ENCODE data around the gene KLHL6. TPM values are rescaled to one million over a fixed set of nuclear protein-coding genes. Genes with fewer than 3 reads are reported as not detected.

Gene KLHL6
- total RNA-seq, 1 donor from 2014 or later = under 0.01 TPM

- no peak for DNase-seq (ENCODE audit: low read depth)
Measured at GRCh38 chr3:183506674-183507320, 48.7 kb downstream of the KLHL6 start.

- DNase-seq (ENCODE audit: low read depth) = no peak
Measured at GRCh38 chr3:183504597-183504996, 50.9 kb downstream of the KLHL6 start.

DNA sequence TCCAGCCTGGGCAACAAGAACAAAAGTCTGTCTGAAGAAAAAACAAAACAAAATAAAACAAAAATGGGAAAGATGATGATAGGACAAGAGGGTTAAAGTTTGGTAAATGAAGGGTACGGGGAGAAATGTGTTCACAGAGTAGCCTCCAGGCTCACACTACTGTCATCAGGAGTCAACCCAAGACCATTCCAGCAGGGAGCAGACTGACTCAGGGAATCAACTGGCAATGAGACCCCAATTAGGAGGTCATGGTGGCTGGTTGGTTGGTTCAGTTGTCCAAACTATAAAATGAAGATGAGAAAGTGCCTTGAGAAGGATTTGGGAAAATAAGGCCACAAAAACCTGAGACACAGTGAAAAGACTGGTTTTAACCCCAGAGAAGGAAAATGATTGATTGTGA lies 51.8 kb downstream of the KLHL6 start:
- DNase-seq (ENCODE audit: low read depth) = no peak

- peak; percentile 35 for DNase-seq (ENCODE audit: low read depth)
Measured at GRCh38 chr3:183502237-183503181, 53.0 kb downstream of the KLHL6 start.

DNA sequence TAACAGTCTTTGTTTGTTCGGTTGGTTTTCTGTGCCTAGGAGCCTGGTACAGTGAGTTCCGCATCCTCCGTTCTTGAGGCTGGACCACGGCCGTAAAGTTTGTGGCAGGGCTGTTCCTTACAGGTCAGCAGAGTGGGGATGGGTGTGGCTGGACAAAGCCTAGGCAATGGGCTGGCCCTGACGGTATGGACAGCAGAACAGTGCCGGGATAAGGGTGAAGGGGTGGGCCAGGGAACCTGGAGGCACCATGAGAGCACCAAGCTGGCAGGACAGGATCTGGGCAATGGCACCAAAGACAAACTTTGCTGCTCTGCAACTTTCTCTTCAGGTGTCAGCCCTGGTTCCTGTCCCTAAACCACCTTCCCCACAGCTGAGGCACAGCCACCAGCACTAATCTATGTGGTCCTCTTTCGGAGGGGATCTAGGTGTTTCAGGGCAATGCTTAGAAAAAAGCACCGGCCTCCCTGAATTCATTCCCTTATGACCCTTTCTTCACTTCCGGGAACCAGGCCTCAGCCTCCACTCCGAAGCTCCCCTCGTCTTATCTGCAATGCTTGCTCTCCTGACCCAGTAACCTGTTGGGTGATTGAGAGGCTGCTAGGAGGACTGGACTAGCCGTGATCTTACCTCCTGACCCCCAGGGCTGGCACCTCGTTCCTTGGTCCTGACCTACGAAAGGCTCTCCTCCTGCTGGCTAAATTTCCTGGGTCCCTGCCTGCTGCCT lies 54.4 kb downstream of the KLHL6 start:
- DNase-seq (ENCODE audit: low read depth) = no peak

GRCh38 chr3:183500319-183500718 lies 55.2 kb downstream of the KLHL6 start:
- no peak for DNase-seq (ENCODE audit: low read depth)

- DNase-seq (ENCODE audit: low read depth) = no peak
Measured at GRCh38 chr3:183498634-183499033, 56.9 kb downstream of the KLHL6 start.

DNA sequence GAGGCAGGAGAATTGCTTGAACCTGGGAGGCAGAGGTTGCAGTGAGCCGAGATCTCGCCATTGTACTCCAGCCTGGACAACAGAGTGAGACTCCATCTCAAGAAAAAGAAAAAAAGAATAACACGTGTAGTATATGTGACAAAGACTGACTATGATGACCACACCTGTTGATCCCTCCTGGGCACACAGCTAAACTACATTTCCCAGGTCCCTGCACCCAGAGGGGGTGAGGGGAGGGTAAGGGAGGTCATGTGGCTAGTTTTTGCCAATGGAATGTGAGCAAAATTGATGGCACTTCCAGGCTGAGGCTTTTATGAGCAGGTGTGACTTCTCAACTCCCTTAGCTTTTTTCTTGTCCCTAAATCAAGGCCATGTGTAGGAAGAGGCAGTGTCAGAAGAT lies 58.2 kb downstream of the KLHL6 start:
- DNase-seq (ENCODE audit: low read depth) = no peak

- no peak for DNase-seq (ENCODE audit: low read depth)
Measured at GRCh38 chr3:183496311-183496710, 59.2 kb downstream of the KLHL6 start.

GRCh38 chr3:183494341-183494740 lies 61.2 kb downstream of the KLHL6 start:
- no peak for DNase-seq (ENCODE audit: low read depth)

GRCh38 chr3:183493296-183494045 lies 62.0 kb downstream of the KLHL6 start:
- DNase-seq (ENCODE audit: low read depth) = no peak

DNA sequence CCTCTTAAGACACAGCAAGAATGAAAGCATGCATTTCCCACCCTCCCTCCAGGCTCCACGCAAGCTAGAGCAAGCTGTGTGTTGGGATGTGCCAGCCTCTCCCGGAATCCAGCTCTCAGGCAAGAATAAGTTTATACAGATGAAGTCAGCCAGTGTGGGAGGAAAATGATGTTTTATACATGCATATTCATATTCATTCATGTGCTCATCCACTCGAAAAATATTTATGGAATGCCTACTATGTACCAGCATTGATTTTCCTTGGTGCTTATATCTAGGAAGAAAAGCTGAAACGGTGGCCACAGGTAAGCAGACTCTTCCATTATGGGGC lies 62.7 kb downstream of the KLHL6 start:
- DNase-seq (ENCODE audit: low read depth) = no peak

GRCh38 chr3:183491923-183492848 lies 63.3 kb downstream of the KLHL6 start:
- no peak for DNase-seq (ENCODE audit: low read depth)

DNA sequence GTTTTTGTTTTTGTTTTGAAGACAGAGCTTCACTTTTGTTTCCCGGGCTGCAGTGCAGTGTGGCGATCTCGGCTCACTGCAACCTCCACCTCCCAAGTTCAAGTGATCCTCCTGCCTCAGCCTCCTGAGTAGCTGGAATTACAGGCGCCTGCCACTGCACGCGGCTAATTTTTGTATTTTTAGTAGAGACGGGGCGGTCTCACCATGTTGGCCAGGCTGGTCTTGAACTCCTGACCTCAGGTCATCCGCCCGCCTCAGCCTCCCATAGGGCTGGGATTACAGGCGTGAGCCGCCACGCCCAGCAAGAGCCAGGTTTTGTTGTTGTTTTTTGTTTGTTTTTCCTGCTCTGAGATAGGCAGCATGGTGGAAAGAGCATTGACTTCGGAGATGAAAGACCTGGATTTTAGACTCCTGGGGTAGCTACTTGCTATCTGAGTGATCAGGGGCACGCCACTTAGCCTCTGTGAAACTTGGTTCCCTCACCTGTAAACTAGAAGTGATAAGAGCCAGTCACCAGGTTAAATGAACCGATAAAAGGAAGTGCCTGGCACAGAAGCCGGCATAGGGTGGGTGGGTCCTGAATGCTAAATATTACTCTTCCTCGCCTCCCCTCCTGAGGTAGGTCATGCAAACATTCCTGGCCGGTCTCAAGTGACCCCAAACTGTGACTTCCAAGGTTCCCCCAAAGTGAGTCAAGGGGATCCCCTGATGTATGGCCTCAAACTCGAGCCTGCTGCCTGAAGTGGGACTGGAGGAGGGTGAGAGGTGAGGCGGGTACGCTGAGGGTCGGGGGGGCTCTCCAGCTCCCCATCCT lies 64.2 kb downstream of the KLHL6 start:
- DNase-seq (ENCODE audit: low read depth) = no peak

GRCh38 chr3:183490653-183491052 lies 64.9 kb downstream of the KLHL6 start:
- DNase-seq (ENCODE audit: low read depth) = peak; percentile 81

DNA sequence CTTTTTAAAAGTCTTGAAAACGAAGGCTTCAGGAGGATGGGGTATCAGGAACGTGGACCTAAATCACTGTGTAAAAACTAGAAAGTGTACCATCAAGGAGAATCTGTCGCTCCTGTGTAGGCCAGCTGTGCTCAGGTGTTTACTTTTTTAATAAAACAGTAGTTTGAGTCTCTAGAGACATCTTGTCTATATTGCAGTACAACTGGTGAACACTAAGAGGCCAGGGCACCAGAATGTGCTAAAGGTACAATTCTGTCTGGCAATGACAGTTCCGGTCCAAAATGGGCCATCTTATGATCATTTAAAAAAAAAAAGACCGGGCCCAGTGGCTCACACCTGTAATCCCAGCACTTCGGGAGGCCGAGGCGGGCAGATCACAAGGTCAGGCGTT lies 65.3 kb downstream of the KLHL6 start:
- no peak for DNase-seq (ENCODE audit: low read depth)

- peak; percentile 13 for DNase-seq (ENCODE audit: low read depth)
Measured at GRCh38 chr3:183489455-183490210, 65.9 kb downstream of the KLHL6 start.

DNA sequence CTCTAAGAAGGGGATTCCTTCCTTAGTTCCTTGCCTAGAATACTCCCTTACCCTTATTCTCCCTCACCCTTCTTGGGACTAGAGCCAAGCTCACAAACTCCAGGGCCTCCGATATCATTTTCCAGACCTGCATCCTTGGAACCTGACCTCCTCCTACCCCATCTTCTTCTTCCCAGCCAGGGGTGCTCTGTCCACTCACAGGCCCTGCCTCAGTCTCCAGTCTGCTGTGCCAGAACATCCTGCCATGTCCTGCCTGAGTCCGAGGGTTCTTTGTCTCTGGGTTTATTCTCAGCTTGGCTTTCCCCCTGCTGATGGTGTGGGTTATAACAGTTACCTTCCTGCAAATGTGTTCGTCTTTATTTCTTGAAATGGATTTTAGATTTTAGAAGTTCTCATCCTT lies 67.2 kb downstream of the KLHL6 start:
- DNase-seq (ENCODE audit: low read depth) = no peak

DNA sequence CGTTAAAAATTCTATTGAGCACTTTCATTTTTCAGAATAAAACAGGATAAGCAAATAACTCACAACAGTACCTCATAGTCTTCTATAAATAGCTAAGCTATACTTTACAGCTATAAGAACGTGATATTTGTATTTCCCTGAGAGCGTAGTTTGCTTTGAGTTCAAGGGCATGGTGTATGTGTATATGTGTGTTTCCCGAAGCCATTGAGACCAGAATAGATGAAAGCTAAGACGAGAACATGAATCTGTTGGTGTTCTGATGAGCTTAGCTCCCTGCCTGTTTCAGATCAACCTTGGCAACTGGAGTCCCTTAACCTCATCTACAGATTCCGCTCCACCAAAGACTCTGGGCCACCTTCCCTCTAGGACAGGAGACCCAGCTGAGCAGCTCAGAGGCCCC lies 67.6 kb downstream of the KLHL6 start:
- DNase-seq (ENCODE audit: low read depth) = no peak
